GM03348 (cell line): ENCODE measurements around the gene ZNRF2.

Experiments
- DNase-seq: peaks from one replicate; pipeline ENCODE4 v3.0.0; 2012; ENCODE audit warnings: low spot score

ZNRF2 gene

DNA sequence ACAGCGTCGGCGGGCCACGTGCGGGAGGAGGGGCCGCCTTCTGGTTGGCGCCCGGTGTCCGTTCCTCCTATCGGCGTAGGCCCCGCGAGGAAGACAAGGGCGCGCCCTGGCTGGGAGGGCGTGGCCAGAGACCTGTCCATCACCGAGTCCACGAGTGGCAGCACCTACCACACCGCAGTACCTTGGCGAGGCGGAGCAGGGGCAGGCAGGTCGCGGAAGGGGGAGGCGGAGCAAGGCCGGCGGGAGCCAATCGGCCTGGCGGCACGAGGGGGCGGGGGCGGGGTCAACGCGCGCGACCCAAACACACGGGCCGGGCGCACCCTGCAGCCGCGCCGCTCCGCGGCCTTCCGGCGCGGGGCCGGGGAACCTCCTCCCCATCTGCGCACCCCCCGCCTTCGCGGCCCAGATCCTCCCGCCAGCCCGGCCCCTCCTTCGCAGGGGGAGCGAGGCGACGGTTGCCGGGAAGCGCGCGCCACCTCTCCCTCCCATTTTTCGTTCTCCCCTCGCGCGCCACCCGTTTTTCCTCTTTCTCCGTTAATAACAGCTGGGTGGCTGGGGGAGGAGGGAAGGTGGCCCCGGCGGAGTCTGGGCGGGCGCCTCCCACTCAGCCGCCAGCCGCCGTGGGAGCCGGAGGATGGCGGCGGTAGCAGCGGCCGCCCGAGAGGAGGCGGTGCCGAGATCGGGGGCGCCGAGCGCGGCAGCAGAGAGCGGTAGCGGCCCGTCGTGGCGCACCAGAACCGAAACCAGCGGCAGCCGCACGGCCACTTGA lies at the start of gene ZNRF2:
TSS of gene ZNRF2 (plus strand) at position 300 of the 769 bp plus-strand sequence. CDS start 761 bp downstream, outside the sequence.
- peak; percentile 97 for DNase-seq

DNA sequence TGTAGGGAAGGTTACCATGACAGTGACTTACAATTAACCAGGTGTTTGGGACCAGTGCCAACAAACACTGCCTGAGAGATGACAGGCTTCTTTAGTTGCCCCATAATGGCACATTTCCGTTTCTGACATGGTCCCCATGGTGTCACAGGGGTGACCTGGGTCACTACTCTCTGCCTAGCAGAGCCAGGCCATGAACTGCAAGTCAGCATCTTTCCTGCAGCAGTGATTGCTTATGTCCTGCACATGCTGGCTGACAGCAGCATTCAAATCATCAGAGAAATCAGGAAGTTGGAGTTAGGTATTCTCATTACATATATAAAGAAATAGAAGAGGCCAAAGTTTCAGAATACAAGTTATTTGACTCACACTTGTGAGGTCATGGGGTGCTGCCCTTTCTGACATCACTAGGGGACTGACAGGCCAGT lies 47.1 kb upstream of the ZNRF2 start:
- no peak for DNase-seq

DNA sequence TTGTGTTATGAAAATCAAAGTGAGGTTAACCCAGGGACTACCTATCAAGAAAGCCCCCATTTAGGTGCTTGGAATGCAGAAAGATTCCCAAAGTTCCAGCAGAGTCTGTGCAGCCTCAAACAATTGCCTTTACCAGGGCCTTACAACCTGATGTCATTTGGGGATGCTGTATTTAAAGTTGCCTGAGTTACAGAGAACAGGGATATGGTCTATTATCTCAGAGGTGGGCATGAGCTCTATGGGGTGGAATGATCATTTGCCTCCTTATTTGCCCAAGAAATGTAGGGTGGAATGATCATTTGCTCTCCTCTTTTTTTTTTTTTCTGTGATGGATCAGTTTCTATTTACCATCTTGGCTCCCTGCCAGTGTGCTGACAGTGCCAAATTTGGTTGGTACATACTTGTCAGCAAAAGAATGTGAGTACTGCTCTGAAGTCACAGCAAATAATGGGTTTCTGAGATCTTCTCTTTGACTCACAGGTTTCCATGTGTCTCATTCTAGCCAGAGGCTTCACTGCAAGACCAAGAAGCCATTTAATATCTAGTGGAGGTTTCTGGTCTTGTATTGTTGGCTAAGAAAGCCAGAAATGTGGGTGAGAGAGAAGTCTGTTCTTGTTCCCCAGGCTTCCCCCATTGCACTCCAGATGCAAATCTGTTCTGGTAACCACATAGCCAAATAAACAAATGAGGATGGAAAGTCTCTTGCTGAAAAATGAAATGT lies 45.5 kb upstream of the ZNRF2 start:
- peak; percentile 41 for DNase-seq

DNA sequence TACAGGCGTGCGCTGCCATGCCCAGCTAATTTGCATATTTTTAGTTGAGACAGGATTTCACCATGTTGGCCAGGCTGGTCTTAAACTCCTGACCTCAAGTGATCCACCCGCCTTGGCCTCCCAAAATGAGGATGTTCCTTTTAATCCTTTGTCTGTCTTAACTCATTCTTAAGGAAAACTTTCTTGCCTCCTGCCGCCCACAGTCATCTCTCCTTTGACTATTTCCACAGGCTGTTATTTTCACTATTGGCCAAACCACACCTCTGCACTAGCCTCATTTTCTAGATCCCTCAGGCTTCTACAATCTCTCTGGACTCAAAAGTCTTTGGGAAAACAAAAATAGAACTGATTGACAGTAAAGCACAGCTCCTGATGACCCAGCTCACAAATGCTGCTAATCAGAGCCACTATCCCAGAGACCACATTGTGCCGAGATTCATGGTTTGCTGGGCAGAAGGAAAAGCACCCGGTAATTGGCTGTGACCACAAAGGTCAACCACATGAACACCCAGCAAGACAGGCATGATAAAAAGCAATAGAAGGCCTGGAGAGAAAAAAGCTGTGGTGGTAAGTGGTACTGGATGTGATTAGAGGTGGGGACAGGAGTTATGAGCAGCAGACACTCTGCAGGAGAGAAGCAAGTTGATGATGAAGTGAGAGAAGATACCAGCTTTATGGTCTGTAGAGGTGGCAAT lies 44.1 kb upstream of the ZNRF2 start:
- no peak for DNase-seq

DNA sequence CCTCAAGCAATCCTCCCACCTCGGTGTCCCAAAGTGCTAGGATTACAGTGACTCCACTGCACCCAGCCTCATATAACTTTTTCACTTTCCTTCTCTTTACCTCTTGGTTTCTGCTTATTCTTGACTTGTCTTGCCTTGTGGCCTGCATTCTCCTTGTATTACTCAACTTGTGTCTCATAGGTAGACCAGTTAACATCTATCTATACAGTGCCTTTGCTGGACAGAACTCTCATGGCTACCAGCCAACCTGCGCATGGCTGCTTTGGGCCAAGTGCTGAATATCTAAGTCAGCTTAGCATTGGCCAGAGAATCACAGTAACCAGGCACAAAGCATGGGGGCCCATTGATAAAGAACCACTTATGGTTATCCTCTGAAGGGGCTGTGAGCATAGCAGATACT lies 42.6 kb upstream of the ZNRF2 start:
- DNase-seq, result no peak

DNA sequence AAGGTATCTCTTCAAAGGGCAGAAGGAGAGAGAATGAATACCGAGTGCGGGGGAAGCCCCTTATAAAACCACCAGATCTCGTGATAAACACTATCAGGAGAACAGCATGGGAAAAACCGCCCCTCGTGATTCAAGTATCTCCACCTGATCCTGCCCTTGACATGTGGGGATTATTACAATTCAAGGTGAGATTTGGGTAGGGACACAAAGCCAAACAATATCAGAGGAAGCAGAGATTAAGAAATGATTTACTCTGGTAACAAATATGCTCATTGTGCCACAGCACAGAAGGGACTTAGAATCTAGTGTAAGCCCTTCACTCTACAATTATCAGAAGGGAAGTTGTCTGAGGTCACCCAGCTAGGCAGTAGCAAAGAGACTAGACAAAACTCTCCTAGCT lies 40.1 kb upstream of the ZNRF2 start:
- DNase-seq, result no peak

DNA sequence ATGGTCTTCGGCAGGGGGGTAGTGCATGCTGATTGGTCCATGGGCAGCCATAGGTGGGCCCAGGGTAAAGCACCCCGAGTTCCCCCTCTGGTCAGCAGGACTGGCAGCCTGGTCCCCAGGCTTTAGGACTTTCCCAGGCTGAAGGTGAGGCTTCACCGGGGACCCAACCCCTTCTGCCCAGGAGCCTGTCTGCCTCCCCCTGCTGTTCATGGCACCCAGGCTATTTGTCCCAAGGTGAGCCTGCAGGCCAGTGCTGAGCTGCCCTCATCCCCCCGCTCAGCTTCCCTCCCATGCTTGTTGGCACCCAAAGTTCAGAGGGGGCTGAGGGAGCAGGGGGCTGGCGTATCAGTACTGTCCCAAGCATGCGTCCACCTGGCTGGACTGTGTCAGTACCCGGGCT lies 38.5 kb upstream of the ZNRF2 start:
- DNase-seq, result no peak

DNA sequence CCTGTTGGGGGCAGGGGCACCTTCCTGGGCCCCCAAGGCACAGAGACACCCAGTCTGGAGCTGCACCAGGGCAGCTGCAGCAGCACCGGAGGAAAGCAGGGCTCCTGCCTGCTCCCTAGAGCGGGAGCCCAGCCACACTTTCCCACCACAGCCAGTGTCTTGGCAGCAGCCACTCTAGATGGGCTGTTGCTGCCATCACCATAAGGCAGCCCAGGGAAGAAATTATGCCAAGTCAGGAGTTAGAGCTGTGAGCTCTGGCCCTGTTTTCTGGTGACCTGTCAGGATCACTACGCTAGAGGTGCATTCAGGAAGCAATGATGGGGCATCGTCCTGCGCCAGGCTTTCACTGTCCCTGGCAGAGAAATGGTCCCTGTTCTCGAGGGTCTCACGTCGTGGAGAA lies 38.0 kb upstream of the ZNRF2 start:
- no peak for DNase-seq

DNA sequence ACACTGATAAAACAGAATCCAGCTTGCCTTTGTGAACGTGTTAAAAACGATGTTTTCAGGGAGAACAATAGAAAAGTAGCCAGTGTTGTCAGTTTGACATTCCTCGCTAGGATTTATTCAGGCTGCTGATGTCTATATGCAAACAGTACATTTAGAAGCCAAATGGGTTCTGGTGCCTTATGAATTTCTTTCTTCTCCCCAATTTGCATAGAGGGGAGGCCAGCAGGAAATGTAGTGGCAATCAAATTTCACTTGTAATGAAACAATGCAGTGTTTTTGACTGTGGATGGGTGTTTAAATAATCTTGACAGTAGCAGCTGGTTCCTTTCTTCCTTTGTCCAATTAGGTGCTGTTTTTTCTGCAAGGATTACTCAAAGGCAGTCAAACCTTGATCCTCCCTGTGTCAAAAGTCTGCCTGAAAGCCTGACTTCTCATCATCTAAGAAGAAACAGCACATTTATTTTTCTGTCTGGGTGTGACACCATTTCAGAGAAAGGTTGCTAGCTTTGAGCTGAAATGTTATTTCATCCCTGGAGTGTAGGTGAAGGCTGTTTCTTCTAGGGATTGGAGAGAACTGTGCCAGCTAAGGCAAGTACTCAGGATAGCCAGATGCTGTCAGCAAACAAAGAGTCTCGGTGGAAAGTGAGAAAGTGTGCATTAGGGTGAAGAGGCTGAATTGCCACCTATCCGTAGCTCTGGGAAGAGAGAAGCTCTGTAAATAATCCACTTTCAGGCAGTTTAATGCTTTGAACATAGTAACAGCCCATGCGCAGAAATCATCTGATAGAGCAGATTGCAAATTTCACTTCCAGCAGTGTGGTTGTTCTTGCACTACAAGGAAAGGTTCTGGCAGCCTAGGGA lies 36.6 kb upstream of the ZNRF2 start:
- no peak for DNase-seq

DNA sequence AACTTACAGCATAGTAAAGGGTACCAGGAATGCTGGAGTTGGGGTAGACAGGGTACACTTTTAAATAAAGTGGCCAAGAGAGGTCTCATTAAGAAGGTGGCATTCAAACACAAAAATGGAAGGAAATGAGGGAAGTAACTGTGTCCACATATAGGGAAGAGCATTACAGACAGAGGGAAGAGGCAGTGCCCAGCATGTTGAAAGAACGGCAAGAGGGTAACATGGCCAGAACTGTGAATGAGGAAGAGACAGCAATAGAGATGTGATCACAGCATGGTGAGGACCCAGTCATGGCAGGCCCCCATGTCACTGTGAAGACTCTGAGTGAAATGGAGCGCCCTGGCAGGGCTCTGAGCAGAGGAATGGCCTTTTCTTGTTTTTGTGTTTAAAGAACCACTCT lies 35.1 kb upstream of the ZNRF2 start:
- DNase-seq, result no peak

DNA sequence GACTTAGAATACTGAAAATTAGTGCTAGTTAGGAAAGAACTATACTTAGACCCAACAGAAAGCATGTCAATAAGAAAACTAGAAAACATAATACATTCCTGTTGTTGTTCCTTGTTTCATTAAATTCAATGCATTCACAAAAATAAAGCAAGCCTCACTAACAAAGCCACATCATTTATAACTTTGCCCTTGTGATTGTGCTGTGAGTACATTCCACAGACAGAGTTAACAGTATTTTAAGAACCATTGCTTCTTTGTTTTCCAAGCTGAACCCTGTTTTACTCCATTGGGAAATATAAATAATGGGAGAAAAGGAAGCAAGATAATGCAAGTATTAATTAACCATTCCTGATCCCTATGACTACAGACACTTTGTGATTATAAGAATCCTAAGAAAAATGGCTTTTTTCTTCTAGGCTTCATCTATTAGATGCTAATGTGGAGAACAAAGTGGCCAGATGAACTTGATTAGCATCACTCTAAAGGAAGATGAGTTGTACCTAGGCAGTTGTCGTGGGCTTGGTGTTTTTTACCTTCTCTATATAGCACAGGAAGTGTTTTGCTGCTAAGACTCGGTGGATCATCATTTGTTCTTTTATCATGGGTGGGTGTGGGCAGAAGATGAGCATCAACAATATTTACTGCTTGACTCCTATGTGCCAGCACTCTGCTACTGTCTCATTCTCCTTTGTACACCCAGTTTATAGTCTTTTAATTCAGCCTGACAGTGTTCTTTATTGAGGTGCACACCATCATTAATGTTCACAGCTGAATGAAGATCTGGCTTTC lies 34.2 kb upstream of the ZNRF2 start:
- DNase-seq, result no peak

DNA sequence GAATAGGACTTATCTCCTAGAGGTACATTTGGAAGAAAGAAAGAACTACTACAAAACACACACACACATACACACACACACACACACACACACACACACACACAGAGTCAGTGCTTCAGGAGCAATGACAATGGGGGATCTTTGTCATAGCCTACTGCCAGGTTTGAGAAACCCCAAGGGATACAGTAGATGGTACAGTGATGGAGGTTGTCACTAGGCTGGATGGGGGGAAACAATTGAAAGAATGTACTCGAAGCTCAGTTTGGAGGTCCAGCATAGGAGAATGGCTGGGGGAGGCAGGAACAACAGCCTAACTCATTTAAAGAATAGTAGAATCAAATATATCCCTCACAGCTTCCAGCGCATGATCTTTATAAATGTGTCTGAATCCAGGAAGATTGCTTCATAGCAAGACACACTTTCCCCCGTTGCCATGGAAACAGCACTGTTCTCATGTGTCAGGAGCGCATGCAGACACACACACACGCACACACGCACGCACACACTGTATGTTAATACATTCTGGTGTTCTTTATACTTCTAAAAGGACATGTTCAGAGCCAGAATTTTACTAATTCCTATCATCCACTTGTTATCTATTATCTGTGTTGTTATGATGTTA lies 32.6 kb upstream of the ZNRF2 start:
- DNase-seq, result no peak

DNA sequence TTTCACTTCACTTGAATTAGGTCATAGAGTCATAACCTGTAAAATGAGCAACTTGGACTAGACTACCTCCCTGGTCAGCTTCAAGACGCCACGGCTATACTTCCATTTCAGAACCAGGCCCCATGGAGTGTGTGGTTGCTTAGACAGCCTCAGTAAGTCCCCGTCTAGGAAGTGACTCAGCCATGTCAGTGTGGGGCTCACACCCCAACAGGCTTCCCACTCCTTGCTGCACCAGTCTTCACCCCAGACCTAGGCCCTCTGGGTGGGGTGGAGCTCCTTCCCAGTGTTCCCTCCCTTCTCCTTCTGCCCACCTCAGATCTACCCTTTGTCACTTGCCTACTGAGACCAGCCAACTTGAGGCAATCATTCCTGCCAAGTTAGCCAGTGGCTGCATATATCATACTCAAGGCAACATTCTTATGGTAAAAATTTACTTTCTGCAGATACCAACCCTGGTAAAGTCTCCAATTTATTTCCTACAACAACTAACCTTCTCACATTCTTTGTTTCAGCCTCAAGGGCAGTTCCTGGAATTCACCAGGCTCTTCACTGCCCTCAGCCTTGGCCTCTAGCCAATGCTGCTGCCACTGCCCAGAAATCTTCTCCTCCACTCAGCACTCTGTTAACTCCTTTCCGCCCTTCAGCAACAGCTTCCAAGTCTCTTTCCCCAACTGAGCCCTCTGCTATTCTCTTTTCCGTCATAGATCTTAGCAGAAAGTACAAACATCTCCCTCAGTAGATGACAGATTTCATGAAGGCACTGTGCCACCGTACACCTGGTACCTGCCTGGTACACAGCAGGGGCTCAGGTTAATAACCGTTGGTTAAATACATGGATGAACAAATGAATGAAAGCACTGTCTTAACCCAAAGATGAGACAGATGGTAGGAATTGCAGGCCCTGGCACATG lies 31.3 kb upstream of the ZNRF2 start:
- DNase-seq, result peak; percentile 10

DNA sequence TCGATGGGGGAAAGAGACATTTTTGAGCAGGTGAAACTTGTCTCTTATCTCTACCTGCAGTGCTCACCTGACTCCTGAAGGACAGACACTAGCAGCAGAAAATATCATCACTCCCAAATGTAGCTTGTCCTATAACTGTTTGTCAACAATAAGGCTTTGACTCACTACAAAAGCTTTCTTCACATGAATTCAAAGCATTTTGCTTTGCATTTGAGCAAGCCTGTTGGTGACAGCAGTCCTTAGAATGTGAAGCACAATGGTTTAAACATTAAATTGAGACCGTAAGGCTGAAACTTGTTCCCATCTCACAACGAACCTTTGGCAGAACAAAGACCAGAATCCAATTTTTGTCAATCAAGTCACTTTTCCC lies 30.6 kb upstream of the ZNRF2 start:
- DNase-seq, result no peak

DNA sequence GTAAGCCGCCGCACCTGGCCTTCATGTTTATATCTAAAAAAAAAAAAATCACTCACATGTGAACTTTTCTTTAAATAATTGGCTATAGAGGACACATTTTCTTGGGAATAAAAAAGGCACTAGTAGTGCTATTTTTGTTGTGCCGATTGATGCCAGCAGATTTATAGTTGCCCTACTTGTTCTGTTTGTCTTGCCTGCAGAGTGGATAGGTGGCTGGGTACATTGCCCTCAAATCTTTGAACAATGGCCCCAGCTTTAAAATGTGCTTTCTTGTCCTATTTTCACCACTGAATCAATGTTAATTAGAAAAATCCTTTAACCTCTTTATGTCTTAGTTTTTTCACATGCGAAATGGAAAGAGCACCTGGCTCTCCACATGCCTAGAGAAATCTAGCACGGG lies 30.1 kb upstream of the ZNRF2 start:
- no peak for DNase-seq

DNA sequence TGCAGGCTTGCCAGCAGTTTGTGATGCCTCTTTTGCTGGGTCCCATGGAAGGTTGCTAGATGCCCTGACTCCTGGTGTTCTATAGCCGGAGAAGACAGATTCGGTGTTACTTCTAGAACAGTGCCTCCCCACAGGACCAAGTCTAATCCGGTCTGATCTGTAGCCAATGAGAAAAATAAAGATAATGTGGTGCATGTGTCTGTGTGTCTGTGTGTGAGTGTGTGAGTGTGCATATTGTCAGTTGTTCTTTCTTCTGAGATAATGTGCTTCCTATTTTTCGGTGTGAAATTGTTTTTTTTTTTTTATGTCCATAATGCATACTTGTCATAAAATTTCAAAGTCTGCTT lies 29.7 kb upstream of the ZNRF2 start:
- DNase-seq, result no peak

DNA sequence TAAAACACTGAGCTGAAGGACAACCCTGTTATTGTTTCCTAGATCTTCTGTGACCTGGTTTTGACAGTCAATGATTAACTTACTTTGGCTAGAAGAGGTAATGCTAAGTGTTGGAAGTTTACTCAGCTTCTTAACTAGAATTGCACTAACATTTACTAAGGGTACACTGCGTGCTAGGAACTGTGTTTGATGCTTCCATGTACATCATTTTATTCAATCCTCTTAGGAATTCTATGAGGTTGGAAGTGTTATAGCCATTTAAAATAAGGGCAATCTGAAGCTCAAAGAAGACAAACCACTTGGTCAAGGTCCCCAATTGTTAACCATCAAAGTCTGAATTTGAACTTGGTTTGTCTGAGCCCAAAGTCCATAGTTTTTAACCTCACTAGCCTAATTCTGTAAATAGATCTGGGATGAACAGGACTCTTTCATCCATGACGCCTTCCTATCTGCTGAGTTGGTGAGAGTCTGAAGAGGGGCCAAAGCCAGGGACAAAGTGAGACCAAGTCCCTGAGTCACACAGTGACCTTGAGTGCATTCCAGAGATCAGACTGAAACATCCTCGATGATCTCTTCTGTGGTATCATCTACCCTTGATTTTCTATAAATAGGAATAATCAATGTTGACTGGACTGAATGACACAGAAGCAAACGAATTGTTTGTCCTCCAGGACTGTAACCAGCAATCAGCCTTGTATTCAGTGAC lies 29.2 kb upstream of the ZNRF2 start:
- DNase-seq, result no peak

DNA sequence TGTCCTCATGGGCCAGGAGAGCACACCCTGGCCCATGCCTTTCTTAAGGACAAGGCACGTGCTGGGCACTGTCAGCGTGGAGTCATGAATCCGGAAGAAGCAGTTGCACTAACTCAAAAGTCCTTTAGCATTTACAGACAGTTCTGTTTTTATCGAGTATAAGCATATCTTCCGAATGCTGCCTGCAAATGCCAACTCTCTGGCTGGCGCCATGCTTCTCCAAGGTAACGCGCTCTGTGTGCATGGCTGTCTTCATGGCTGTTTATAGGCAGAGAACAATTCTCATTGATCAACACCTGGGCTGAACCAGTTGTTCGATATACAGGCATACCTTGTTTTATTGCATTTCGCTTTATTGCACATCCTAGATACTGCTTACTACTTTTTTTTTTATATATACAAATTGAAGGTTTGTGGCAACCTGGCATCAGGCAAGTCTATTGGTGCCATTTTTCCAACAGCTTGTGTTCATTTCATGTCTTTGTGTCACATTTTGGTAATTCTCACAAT lies 28.0 kb upstream of the ZNRF2 start:
- DNase-seq, result no peak

DNA sequence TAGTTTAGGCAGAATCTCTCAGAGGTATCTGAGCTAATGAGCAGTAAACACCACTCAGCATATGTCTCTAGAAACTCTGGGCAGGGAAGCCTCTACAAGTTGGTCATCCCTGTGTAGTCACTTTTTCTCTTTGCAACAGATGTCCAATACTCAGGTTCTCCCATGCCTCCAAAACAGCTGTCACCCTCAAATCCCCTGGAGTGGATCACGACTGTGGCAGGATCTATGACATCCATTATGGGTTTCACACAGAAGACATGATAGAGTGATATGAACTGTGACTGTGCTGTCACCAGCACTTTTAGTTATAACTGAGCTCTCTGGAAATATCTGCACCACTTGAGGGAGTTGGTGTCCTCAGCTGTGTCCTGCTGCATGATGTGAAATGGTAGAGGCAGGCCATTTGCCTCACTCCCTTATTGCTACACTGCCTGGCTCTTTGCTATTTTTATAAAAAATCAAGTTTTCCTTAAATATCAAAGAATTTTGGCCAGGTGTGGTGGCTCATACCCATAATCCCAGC lies 24.1 kb upstream of the ZNRF2 start:
- no peak for DNase-seq
